ENCODE data around the gene MPP7.

MPP7 gene

GRCh38 chr10:28266449-28267224 is 36.2 kb downstream of the MPP7 start:
- H3K4me2 ChIP-seq (ENCODE audit: low read length) = no peak overlapping the region
- H3K27ac ChIP-seq = no peak overlapping the region
- no peak overlapping the region for H2AFZ ChIP-seq
- no peak for TF ChIP-seq CTCF (IDR thresholded peaks at IDR 0.05)
- no peaks in the 10 kb centered on the region for H3K27me3 ChIP-seq (ENCODE audit: control insufficient read depth, insufficient read depth, low read length)
- H3K4me1 ChIP-seq = no peaks in the 10 kb centered on the region
- H3K9ac ChIP-seq = no peak overlapping the region
- no peaks in the 10 kb centered on the region for H3K79me2 ChIP-seq
- H3K36me3 ChIP-seq (ENCODE audit: control insufficient read depth, insufficient read depth, low read length) = no peaks in the 10 kb centered on the region
- no peaks in the 10 kb centered on the region for H3K9me3 ChIP-seq (ENCODE audit: control insufficient read depth, low read length)
- H3K4me3 ChIP-seq (ENCODE audit: low read depth, low read length) = no peak overlapping the region

- no peak overlapping the region for H3K4me3 ChIP-seq (ENCODE audit: low read depth, low read length)
Observed at GRCh38 chr10:28263136-28263857, 39.6 kb downstream of the MPP7 start.

GRCh38 chr10:28256776-28257175 is 46.1 kb downstream of the MPP7 start:
- Histone ChIP-seq H3K27me3 (ENCODE audit: control insufficient read depth, insufficient read depth, low read length) (no peaks in the 10 kb centered on the region), H2AFZ (no peak overlapping the region), H3K27ac (no peak overlapping the region), H3K4me2 (ENCODE audit: low read length) (no peak overlapping the region), H3K4me1 (no peaks in the 10 kb centered on the region), H3K4me3 (ENCODE audit: low read depth, low read length) (no peak overlapping the region), H3K79me2 (peaks cover 2% of the 10 kb centered on the region), H3K36me3 (ENCODE audit: control insufficient read depth, insufficient read depth, low read length) (no peaks in the 10 kb centered on the region), H3K9ac (no peak overlapping the region), H3K9me3 (ENCODE audit: control insufficient read depth, low read length) (no peaks in the 10 kb centered on the region)
- TF ChIP-seq CTCF (IDR thresholded peaks at IDR 0.05) = no peak

More at GRCh38 chr10:28263136-28263857, 39.6 kb downstream of the MPP7 start:
- Histone ChIP-seq H3K79me2 (peaks cover 2% of the 10 kb centered on the region), H3K9me3 (ENCODE audit: control insufficient read depth, low read length) (no peaks in the 10 kb centered on the region), H3K4me1 (no peaks in the 10 kb centered on the region), H2AFZ (no peak overlapping the region), H3K4me2 (ENCODE audit: low read length) (no peak overlapping the region), H3K27me3 (ENCODE audit: control insufficient read depth, insufficient read depth, low read length) (no peaks in the 10 kb centered on the region), H3K36me3 (ENCODE audit: control insufficient read depth, insufficient read depth, low read length) (no peaks in the 10 kb centered on the region), H3K27ac (no peak overlapping the region), H3K9ac (no peak overlapping the region)
- TF ChIP-seq CTCF (IDR thresholded peaks at IDR 0.05) = no peak

- Histone ChIP-seq H3K27me3 (ENCODE audit: control insufficient read depth, insufficient read depth, low read length) (no peaks in the 10 kb centered on the region), H3K4me1 (no peaks in the 10 kb centered on the region), H3K9me3 (ENCODE audit: control insufficient read depth, low read length) (no peaks in the 10 kb centered on the region), H3K27ac (no peak overlapping the region), H3K4me2 (ENCODE audit: low read length) (no peak overlapping the region), H3K36me3 (ENCODE audit: control insufficient read depth, insufficient read depth, low read length) (no peaks in the 10 kb centered on the region), H3K4me3 (ENCODE audit: low read depth, low read length) (no peak overlapping the region), H3K79me2 (no peaks in the 10 kb centered on the region), H2AFZ (no peak overlapping the region), H3K9ac (no peak overlapping the region)
- TF ChIP-seq CTCF (IDR thresholded peaks at IDR 0.05) = no peak
Observed at GRCh38 chr10:28254290-28254985, 48.4 kb downstream of the MPP7 start.

Data from parathyroid adenoma (tissue), 2 donors.